ENCODE data around the gene CENATAC.

CENATAC gene

GRCh38 chr11:118998388-118998717, 415 bp downstream of the CENATAC start:
- H3K27ac ChIP-seq (ENCODE audit: low read length): 0 out of 2 replicates have a peak overlapping the region, but pooled peaks have one; percentile 21
- no peaks in the 10 kb centered on the region for H4K20me1 ChIP-seq (ENCODE audit: insufficient read depth, low read length)
- peak overlapping the region; percentile 93 for H3K4me3 ChIP-seq (ENCODE audit: low read length)
- TF ChIP-seq EZH2phosphoT487 (IDR thresholded peaks at IDR 0.05; ENCODE audit: low read depth): no peak
- TF ChIP-seq CTCF (IDR thresholded peaks at IDR 0.05; ENCODE audit: low read depth, low read length): no peak
- no peaks in the 10 kb centered on the region for H3K27me3 ChIP-seq (ENCODE audit: low read depth, low read length)
- peak overlapping the region; percentile 81 for H3K4me2 ChIP-seq (ENCODE audit: low read length)
- H3K9ac ChIP-seq (ENCODE audit: low read length): peak overlapping the region; percentile 79
- H3K79me2 ChIP-seq (ENCODE audit: low read length): peaks cover 34% of the 10 kb centered on the region
- peaks cover 12% of the 10 kb centered on the region for H3K36me3 ChIP-seq (replicated peaks; ENCODE audit: low read depth, low read length)
- H3K9me3 ChIP-seq (ENCODE audit: insufficient read depth, low read length): no peaks in the 10 kb centered on the region
- peaks cover 12% of the 10 kb centered on the region for H3K4me1 ChIP-seq (ENCODE audit: low read length)
- H2AFZ ChIP-seq (ENCODE audit: low read depth, low read length): peak overlapping the region; percentile 62

- Histone ChIP-seq H3K4me1 (ENCODE audit: low read length) (peaks cover 12% of the 10 kb centered on the region), H3K27ac (ENCODE audit: low read length) (no peak overlapping the region), H2AFZ (ENCODE audit: low read depth, low read length) (no peak overlapping the region), H4K20me1 (ENCODE audit: insufficient read depth, low read length) (no peaks in the 10 kb centered on the region), H3K9me3 (ENCODE audit: insufficient read depth, low read length) (no peaks in the 10 kb centered on the region), H3K4me3 (ENCODE audit: low read length) (peak overlapping the region; percentile 93), H3K36me3 (replicated peaks; ENCODE audit: low read depth, low read length) (peaks cover 12% of the 10 kb centered on the region), H3K27me3 (ENCODE audit: low read depth, low read length) (no peaks in the 10 kb centered on the region), H3K9ac (ENCODE audit: low read length) (peak overlapping the region; percentile 79), H3K79me2 (ENCODE audit: low read length) (peaks cover 34% of the 10 kb centered on the region), H3K4me2 (ENCODE audit: low read length) (peak overlapping the region; percentile 81)
- TF ChIP-seq EZH2phosphoT487 (IDR thresholded peaks at IDR 0.05; ENCODE audit: low read depth) (no peak), CTCF (IDR thresholded peaks at IDR 0.05; ENCODE audit: low read depth, low read length) (no peak)
These were observed 884 bp downstream of the CENATAC start for GRCh38 chr11:118998822-118999221.

- peaks cover 12% of the 10 kb centered on the region for H3K4me1 ChIP-seq (ENCODE audit: low read length)
These were observed 3.0 kb downstream of the CENATAC start for GRCh38 chr11:119000906-119001305.

GRCh38 chr11:119006656-119007055, 8.7 kb downstream of the CENATAC start:
- no peak overlapping the region for H3K9ac ChIP-seq (ENCODE audit: low read length)
- no peaks in the 10 kb centered on the region for H4K20me1 ChIP-seq (ENCODE audit: insufficient read depth, low read length)
- no peak overlapping the region for H3K4me2 ChIP-seq (ENCODE audit: low read length)
- H3K36me3 ChIP-seq (replicated peaks; ENCODE audit: low read depth, low read length): peaks cover 18% of the 10 kb centered on the region
- no peaks in the 10 kb centered on the region for H3K79me2 ChIP-seq (ENCODE audit: low read length)
- H3K4me3 ChIP-seq (ENCODE audit: low read length): no peak overlapping the region
- no peak overlapping the region for H3K27ac ChIP-seq (ENCODE audit: low read length)
- no peak overlapping the region for H2AFZ ChIP-seq (ENCODE audit: low read depth, low read length)
- TF ChIP-seq CTCF (IDR thresholded peaks at IDR 0.05; ENCODE audit: low read depth, low read length) (no peak), EZH2phosphoT487 (IDR thresholded peaks at IDR 0.05; ENCODE audit: low read depth) (no peak)
- H3K27me3 ChIP-seq (ENCODE audit: low read depth, low read length): no peaks in the 10 kb centered on the region
- no peaks in the 10 kb centered on the region for H3K4me1 ChIP-seq (ENCODE audit: low read length)
- H3K9me3 ChIP-seq (ENCODE audit: insufficient read depth, low read length): no peaks in the 10 kb centered on the region

More at GRCh38 chr11:119000906-119001305, 3.0 kb downstream of the CENATAC start:
- Histone ChIP-seq H2AFZ (ENCODE audit: low read depth, low read length) (no peak overlapping the region), H4K20me1 (ENCODE audit: insufficient read depth, low read length) (no peaks in the 10 kb centered on the region), H3K9me3 (ENCODE audit: insufficient read depth, low read length) (no peaks in the 10 kb centered on the region), H3K27me3 (ENCODE audit: low read depth, low read length) (no peaks in the 10 kb centered on the region), H3K9ac (ENCODE audit: low read length) (no peak overlapping the region), H3K4me2 (ENCODE audit: low read length) (no peak overlapping the region), H3K4me3 (ENCODE audit: low read length) (no peak overlapping the region), H3K36me3 (replicated peaks; ENCODE audit: low read depth, low read length) (peaks cover 11% of the 10 kb centered on the region), H3K27ac (ENCODE audit: low read length) (no peak overlapping the region), H3K79me2 (ENCODE audit: low read length) (peaks cover 34% of the 10 kb centered on the region)
- TF ChIP-seq EZH2phosphoT487 (IDR thresholded peaks at IDR 0.05; ENCODE audit: low read depth) (no peak), CTCF (IDR thresholded peaks at IDR 0.05; ENCODE audit: low read depth, low read length) (no peak)

Measured in OCI-LY3 (cell line).